Measurements from ENCODE around the gene HNRNPL.

Gene HNRNPL

GRCh38 chr19:38845374-38846024 lies 4.3 kb downstream of the HNRNPL start:
- DNase-seq (ENCODE audit: low read depth) = no peak

GRCh38 chr19:38844093-38844686 lies 5.6 kb downstream of the HNRNPL start:
- no peak for DNase-seq (ENCODE audit: low read depth)

- DNase-seq (ENCODE audit: low read depth) = no peak
Observed at GRCh38 chr19:38843175-38843758, 6.5 kb downstream of the HNRNPL start.

- DNase-seq (ENCODE audit: low read depth) = no peak
Observed at GRCh38 chr19:38842439-38843174, 7.2 kb downstream of the HNRNPL start.

GRCh38 chr19:38841787-38842438 lies 7.9 kb downstream of the HNRNPL start:
- no peak for DNase-seq (ENCODE audit: low read depth)

- DNase-seq (ENCODE audit: low read depth) = no peak
Observed at GRCh38 chr19:38841180-38841766, 8.5 kb downstream of the HNRNPL start.

GRCh38 chr19:38840583-38840968 lies 9.2 kb downstream of the HNRNPL start:
- DNase-seq (ENCODE audit: low read depth) = no peak

GRCh38 chr19:38839816-38840582 lies 9.8 kb downstream of the HNRNPL start:
- no peak for DNase-seq (ENCODE audit: low read depth)

GRCh38 chr19:38838986-38839761 lies 10.6 kb downstream of the HNRNPL start:
- DNase-seq (ENCODE audit: low read depth) = no peak

- DNase-seq (ENCODE audit: low read depth) = no peak
Observed at GRCh38 chr19:38838208-38838985, 11.4 kb downstream of the HNRNPL start.

GRCh38 chr19:38837656-38838121 lies 12.1 kb downstream of the HNRNPL start:
- no peak for DNase-seq (ENCODE audit: low read depth)

- no peak for DNase-seq (ENCODE audit: low read depth)
Observed at GRCh38 chr19:38836983-38837626, 12.7 kb downstream of the HNRNPL start.

- DNase-seq (ENCODE audit: low read depth) = no peak
Observed at GRCh38 chr19:38836159-38836982, 13.4 kb downstream of the HNRNPL start.

- no peak for DNase-seq (ENCODE audit: low read depth)
Observed at GRCh38 chr19:38834590-38834989, 15.2 kb downstream of the HNRNPL start.

GRCh38 chr19:38834104-38834490 lies 15.7 kb downstream of the HNRNPL start:
- no peak for DNase-seq (ENCODE audit: low read depth)

GRCh38 chr19:38833092-38833425 lies 16.7 kb downstream of the HNRNPL start:
- DNase-seq (ENCODE audit: low read depth) = no peak

- no peak for DNase-seq (ENCODE audit: low read depth)
Observed at GRCh38 chr19:38831142-38831605, 18.6 kb downstream of the HNRNPL start.

- DNase-seq (ENCODE audit: low read depth) = no peak
Observed at GRCh38 chr19:38830039-38830733, 19.6 kb downstream of the HNRNPL start.
